ENCODE results near the gene ARHGAP15.

The ARHGAP15 gene

GRCh38 chr2:143476336-143477087 is 347.3 kb downstream of the ARHGAP15 start:
- DNase-seq (ENCODE audit: extremely low read depth in 1 of 2, low read depth in 1 of 2): no peak

GRCh38 chr2:143477714-143478443 is 348.7 kb downstream of the ARHGAP15 start:
- no peak for DNase-seq (ENCODE audit: extremely low read depth in 1 of 2, low read depth in 1 of 2)

- no peak for DNase-seq (ENCODE audit: extremely low read depth in 1 of 2, low read depth in 1 of 2)
These were observed 350.9 kb downstream of the ARHGAP15 start for GRCh38 chr2:143480086-143480485.

- no peak for DNase-seq (ENCODE audit: extremely low read depth in 1 of 2, low read depth in 1 of 2)
These were observed 351.5 kb downstream of the ARHGAP15 start for GRCh38 chr2:143480601-143481236.

- no peak for DNase-seq (ENCODE audit: extremely low read depth in 1 of 2, low read depth in 1 of 2)
These were observed 352.0 kb downstream of the ARHGAP15 start for GRCh38 chr2:143481237-143481623.

- DNase-seq (ENCODE audit: extremely low read depth in 1 of 2, low read depth in 1 of 2): no peak
These were observed 352.5 kb downstream of the ARHGAP15 start for GRCh38 chr2:143481733-143482132.

- DNase-seq (ENCODE audit: extremely low read depth in 1 of 2, low read depth in 1 of 2): no peak
These were observed 353.1 kb downstream of the ARHGAP15 start for GRCh38 chr2:143482316-143482715.

- DNase-seq (ENCODE audit: extremely low read depth in 1 of 2, low read depth in 1 of 2): no peak
These were observed 353.6 kb downstream of the ARHGAP15 start for GRCh38 chr2:143482771-143483170.

GRCh38 chr2:143486976-143487375 is 357.8 kb downstream of the ARHGAP15 start:
- DNase-seq (ENCODE audit: extremely low read depth in 1 of 2, low read depth in 1 of 2): no peak

GRCh38 chr2:143489145-143489544 is 359.9 kb downstream of the ARHGAP15 start:
- no peak for DNase-seq (ENCODE audit: extremely low read depth in 1 of 2, low read depth in 1 of 2)

GRCh38 chr2:143491131-143491530 is 361.9 kb downstream of the ARHGAP15 start:
- no peak for DNase-seq (ENCODE audit: extremely low read depth in 1 of 2, low read depth in 1 of 2)

GRCh38 chr2:143493339-143493738 is 364.1 kb downstream of the ARHGAP15 start:
- DNase-seq (ENCODE audit: extremely low read depth in 1 of 2, low read depth in 1 of 2): no peak

- no peak for DNase-seq (ENCODE audit: extremely low read depth in 1 of 2, low read depth in 1 of 2)
These were observed 368.5 kb downstream of the ARHGAP15 start for GRCh38 chr2:143497726-143498125.

- no peak for DNase-seq (ENCODE audit: extremely low read depth in 1 of 2, low read depth in 1 of 2)
These were observed 369.3 kb downstream of the ARHGAP15 start for GRCh38 chr2:143498496-143498895.

- no peak for DNase-seq (ENCODE audit: extremely low read depth in 1 of 2, low read depth in 1 of 2)
These were observed 369.8 kb downstream of the ARHGAP15 start for GRCh38 chr2:143499061-143499460.

- DNase-seq (ENCODE audit: extremely low read depth in 1 of 2, low read depth in 1 of 2): no peak
These were observed 372.0 kb downstream of the ARHGAP15 start for GRCh38 chr2:143501106-143501676.

GRCh38 chr2:143503280-143503679 is 374.1 kb downstream of the ARHGAP15 start:
- DNase-seq (ENCODE audit: extremely low read depth in 1 of 2, low read depth in 1 of 2): no peak

GRCh38 chr2:143504397-143504796 is 375.2 kb downstream of the ARHGAP15 start:
- no peak for DNase-seq (ENCODE audit: extremely low read depth in 1 of 2, low read depth in 1 of 2)

- DNase-seq (ENCODE audit: extremely low read depth in 1 of 2, low read depth in 1 of 2): no peak
These were observed 376.3 kb downstream of the ARHGAP15 start for GRCh38 chr2:143505542-143505941.

- DNase-seq (ENCODE audit: extremely low read depth in 1 of 2, low read depth in 1 of 2): no peak
These were observed 383.9 kb downstream of the ARHGAP15 start for GRCh38 chr2:143513081-143513480.

- DNase-seq (ENCODE audit: extremely low read depth in 1 of 2, low read depth in 1 of 2): no peak
These were observed 385.2 kb downstream of the ARHGAP15 start for GRCh38 chr2:143514413-143514812.

Data from activated CD8-positive, alpha-beta memory T cell treated with anti-CD3 and anti-CD28 coated beads for 1 hour (primary cell).